Measurements from ENCODE around the gene TKT. TPM values are rescaled to one million over a fixed set of nuclear protein-coding genes. Genes with fewer than 3 reads are reported as not detected.

Gene TKT
- total RNA-seq, 1 donor from 2014 or later, result 154 TPM

DNA sequence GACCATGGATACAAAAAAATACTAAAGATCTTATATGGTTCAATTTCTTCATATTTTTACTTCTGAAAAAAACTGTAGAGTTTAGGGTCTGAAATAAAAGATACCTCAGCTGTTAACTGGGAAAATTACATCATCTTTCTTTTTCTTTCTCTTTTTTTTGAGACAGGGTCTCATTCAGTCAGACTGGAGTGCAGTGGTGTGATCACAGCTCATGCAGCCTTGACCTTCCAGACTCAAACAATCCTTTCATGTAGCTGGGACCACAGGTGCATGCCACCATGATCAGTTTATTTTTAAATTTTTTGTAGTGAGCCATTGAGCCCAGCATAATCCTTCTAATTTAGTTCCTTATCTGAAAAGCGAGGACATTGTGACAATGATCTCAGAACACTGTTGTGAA lies 39.6 kb upstream of the TKT start:
- ChIA-PET CTCF (no interaction called here), POLR2A (no interaction called here)
- no peak for ATAC-seq (ENCODE audit: low read depth)
- DNase-seq, result no peak
- Mint-ChIP-seq H3K4me3 (no peak overlapping the region), H3K36me3 (ENCODE audit: low read depth) (peaks cover 59% of the 10 kb centered on the region), H3K27me3 (no peaks in the 10 kb centered on the region), H3K4me1 (peaks cover 2% of the 10 kb centered on the region), H3K9me3 (no peaks in the 10 kb centered on the region), H3K27ac (no peak overlapping the region)
- intact Hi-C loops (cut with micrococcal nuclease), result no loop called here
- no peak for TF ChIP-seq CTCF (IDR thresholded peaks at IDR 0.05)

GRCh38 chr3:53293867-53294266 lies 38.0 kb upstream of the TKT start:
- TF ChIP-seq CTCF (IDR thresholded peaks at IDR 0.05), result no peak
- DNase-seq (no peak), ATAC-seq (ENCODE audit: low read depth) (no peak)
- Mint-ChIP-seq H3K27me3 (no peaks in the 10 kb centered on the region), H3K27ac (no peak overlapping the region), H3K4me3 (no peak overlapping the region), H3K4me1 (no peaks in the 10 kb centered on the region), H3K9me3 (no peaks in the 10 kb centered on the region), H3K36me3 (ENCODE audit: low read depth) (peaks cover 58% of the 10 kb centered on the region)
- CTCF ChIA-PET, result no interaction called here
- intact Hi-C loops (cut with micrococcal nuclease), result no loop called here
- POLR2A ChIA-PET, result no interaction called here

DNA sequence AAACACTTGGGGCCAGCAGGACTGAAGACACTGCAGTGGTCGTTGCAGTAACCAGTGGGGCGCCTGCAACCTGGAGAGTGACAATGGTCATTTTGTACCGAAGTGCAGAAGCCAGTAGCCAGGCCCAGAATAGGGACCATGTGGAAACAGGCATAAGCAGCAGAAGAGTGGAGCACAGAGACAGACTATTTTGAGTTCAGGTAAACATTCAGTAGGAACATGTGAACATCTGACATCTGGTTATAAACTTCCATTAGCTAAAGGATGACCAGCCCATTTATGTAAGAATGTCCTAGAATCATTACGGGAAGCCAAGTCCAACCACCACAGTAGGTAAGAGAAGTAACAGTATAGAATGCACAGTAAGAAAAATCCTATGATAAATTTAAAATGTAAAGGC lies 32.4 kb upstream of the TKT start:
- CTCF ChIA-PET, result no interaction called here
- H3K36me3 Mint-ChIP-seq (ENCODE audit: low read depth), result peaks cover 77% of the 10 kb centered on the region
- H3K27ac Mint-ChIP-seq, result no peak overlapping the region
- POLR2A ChIA-PET, result no interaction called here
- H3K4me3 Mint-ChIP-seq, result no peak overlapping the region
- DNase-seq (no peak), ATAC-seq (ENCODE audit: low read depth) (no peak)
- TF ChIP-seq CTCF (IDR thresholded peaks at IDR 0.05), result no peak
- no peaks in the 10 kb centered on the region for H3K9me3 Mint-ChIP-seq
- intact Hi-C loops (cut with micrococcal nuclease), result no loop called here
- H3K4me1 Mint-ChIP-seq, result no peaks in the 10 kb centered on the region
- H3K27me3 Mint-ChIP-seq, result no peaks in the 10 kb centered on the region

- Mint-ChIP-seq H3K27me3 (no peaks in the 10 kb centered on the region), H3K27ac (no peak overlapping the region), H3K4me1 (no peaks in the 10 kb centered on the region), H3K9me3 (no peaks in the 10 kb centered on the region), H3K36me3 (ENCODE audit: low read depth) (peaks cover 78% of the 10 kb centered on the region), H3K4me3 (no peak overlapping the region)
- intact Hi-C loops (cut with micrococcal nuclease), result no loop called here
- TF ChIP-seq CTCF (IDR thresholded peaks at IDR 0.05), result no peak
- CTCF ChIA-PET, result no interaction called here
- ATAC-seq (ENCODE audit: low read depth), result no peak
- DNase-seq, result no peak
- POLR2A ChIA-PET, result interaction anchor here (0.6 kb wide), 1 partner anchor 1076 kb away, joined by 3 read pairs; no protein-coding TSS in a partner anchor
Observed at GRCh38 chr3:53287131-53287629, 31.4 kb upstream of the TKT start.

GRCh38 chr3:53286727-53287126 lies 30.9 kb upstream of the TKT start:
- H3K9me3 Mint-ChIP-seq, result no peaks in the 10 kb centered on the region
- CTCF ChIA-PET, result no interaction called here
- no peak overlapping the region for H3K4me3 Mint-ChIP-seq
- H3K27ac Mint-ChIP-seq, result no peak overlapping the region
- H3K4me1 Mint-ChIP-seq, result no peaks in the 10 kb centered on the region
- ATAC-seq (ENCODE audit: low read depth) (no peak), DNase-seq (no peak)
- H3K27me3 Mint-ChIP-seq, result no peaks in the 10 kb centered on the region
- POLR2A ChIA-PET, result interaction anchor here (0.6 kb wide), 2 partner anchors 18 to 1075 kb away, joined by 3 to 4 read pairs; no protein-coding TSS in a partner anchor
- H3K36me3 Mint-ChIP-seq (ENCODE audit: low read depth), result peaks cover 73% of the 10 kb centered on the region
- intact Hi-C loops (cut with micrococcal nuclease), result no loop called here
- no peak for TF ChIP-seq CTCF (IDR thresholded peaks at IDR 0.05)
